ENCODE measurements around the gene ZNF268. TPM values are rescaled to one million over a fixed set of nuclear protein-coding genes. Genes with fewer than 3 reads are reported as not detected.

Gene ZNF268
- total and polyA plus RNA-seq, 11 donors = 2.6 to 15.5 (median 9.1) TPM

DNA sequence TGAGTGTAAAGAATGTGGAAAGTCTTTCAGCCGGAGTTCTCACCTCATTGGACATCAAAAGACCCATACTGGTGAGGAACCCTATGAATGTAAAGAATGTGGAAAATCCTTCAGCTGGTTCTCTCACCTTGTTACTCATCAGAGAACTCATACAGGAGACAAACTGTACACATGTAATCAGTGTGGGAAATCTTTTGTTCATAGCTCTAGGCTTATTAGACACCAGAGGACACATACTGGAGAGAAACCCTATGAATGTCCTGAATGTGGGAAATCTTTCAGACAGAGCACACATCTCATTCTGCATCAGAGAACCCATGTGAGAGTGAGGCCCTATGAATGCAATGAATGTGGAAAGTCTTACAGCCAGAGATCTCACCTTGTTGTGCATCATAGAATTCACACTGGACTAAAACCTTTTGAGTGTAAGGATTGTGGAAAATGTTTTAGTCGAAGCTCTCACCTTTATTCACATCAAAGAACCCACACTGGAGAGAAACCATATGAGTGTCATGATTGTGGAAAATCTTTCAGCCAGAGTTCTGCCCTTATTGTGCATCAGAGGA, 25.1 kb upstream of the ZNF268 start:
- peaks cover 41 to 85% (median 56%) of the 10 kb centered on the region in 9 donors for H3K36me3 ChIP-seq
- no peak overlapping the region for H3K27ac ChIP-seq
- ATAC-seq = no peak
- H3K4me3 ChIP-seq = no peak overlapping the region
- TF ChIP-seq, protein P1, sequence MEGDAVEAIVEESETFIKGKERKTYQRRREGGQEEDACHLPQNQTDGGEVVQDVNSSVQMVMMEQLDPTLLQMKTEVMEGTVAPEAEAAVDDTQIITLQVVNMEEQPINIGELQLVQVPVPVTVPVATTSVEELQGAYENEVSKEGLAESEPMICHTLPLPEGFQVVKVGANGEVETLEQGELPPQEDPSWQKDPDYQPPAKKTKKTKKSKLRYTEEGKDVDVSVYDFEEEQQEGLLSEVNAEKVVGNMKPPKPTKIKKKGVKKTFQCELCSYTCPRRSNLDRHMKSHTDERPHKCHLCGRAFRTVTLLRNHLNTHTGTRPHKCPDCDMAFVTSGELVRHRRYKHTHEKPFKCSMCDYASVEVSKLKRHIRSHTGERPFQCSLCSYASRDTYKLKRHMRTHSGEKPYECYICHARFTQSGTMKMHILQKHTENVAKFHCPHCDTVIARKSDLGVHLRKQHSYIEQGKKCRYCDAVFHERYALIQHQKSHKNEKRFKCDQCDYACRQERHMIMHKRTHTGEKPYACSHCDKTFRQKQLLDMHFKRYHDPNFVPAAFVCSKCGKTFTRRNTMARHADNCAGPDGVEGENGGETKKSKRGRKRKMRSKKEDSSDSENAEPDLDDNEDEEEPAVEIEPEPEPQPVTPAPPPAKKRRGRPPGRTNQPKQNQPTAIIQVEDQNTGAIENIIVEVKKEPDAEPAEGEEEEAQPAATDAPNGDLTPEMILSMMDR (IDR thresholded peaks at IDR 0.05) = no peak
- no peak for TF ChIP-seq POLR2A (IDR thresholded peaks at IDR 0.05)
- no peak for DNase-seq
- H3K27me3 ChIP-seq = no peaks in the 10 kb centered on the region
- peaks cover 7 to 100% (median 99%) of the 10 kb centered on the region in 12 donors for H3K9me3 ChIP-seq
- H3K4me1 ChIP-seq = no peaks in the 10 kb centered on the region
- WGBS, 4 donors = 94 to 100% (median 97%) methylated on average over 2 of the region's 2 CpGs
- intact Hi-C loops (cut with DNase I) = no loop called here

DNA sequence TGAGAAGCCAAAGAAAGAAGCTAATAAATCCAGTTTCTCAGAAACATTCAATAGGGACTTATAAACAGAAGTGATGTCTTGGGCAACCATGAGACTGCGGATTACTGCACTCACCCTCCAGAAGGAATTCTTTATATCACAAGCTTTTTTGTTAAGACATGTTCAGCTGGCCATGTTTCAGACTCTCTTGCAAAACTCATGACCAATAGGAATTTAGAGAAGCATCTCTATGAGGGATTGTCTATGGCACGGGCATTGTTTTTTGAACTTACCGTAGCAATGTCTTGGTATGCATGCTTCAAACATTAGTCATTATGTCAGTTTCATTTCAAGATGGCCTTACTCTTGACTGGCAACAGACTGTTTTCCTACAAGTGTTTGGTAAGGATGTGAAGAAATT, 15.5 kb upstream of the ZNF268 start:
- DNase-seq = no peak
- Histone ChIP-seq H3K4me3 (no peak overlapping the region), H3K36me3 (no peaks in the 10 kb centered on the region), H3K9me3 (peaks cover 0 to 98% (median 54%) of the 10 kb centered on the region in 12 donors), H3K27ac (no peak overlapping the region), H3K4me1 (no peaks in the 10 kb centered on the region), H3K27me3 (no peaks in the 10 kb centered on the region)
- WGBS, 4 donors = 84 to 94% (median 90%) methylated on average over 3 of the region's 3 CpGs
- intact Hi-C loops (cut with DNase I) = no loop called here
- ATAC-seq = no peak
- TF ChIP-seq POLR2A (IDR thresholded peaks at IDR 0.05) = no peak
- TF ChIP-seq, protein P1 (IDR thresholded peaks at IDR 0.05) = no peak

DNA sequence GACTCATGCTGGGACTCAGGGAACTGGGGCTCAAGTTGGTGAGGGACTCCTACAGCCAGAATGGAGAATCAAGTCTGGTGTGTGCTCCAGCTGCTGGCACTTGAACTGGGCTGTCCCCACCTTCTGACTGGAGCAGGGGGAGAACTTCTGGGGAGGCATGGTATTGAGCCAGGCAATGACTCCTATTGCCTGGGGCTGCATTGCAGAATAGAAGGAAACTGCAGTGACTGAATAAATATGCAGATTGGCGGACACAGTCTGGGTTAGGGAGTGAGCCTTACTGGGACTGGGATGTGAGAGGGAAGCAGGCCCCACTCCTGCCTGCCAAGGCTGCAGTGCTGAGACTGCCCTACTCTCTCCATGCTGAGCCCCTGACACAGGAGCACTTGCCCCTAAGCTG, 8.8 kb upstream of the ZNF268 start:
- Histone ChIP-seq H3K9me3 (peaks cover 0 to 89% (median 28%) of the 10 kb centered on the region in 12 donors), H3K4me3 (no peak overlapping the region), H3K27me3 (no peaks in the 10 kb centered on the region), H3K4me1 (no peaks in the 10 kb centered on the region), H3K36me3 (no peaks in the 10 kb centered on the region), H3K27ac (no peak overlapping the region)
- ATAC-seq (no peak), DNase-seq (no peak)
- TF ChIP-seq, protein P1 (IDR thresholded peaks at IDR 0.05) = no peak
- no peak for TF ChIP-seq POLR2A (IDR thresholded peaks at IDR 0.05)
- 82 to 95% (median 85%) methylated on average over 1 of the region's 1 CpG for WGBS, 4 donors
- intact Hi-C loops (cut with DNase I) = no loop called here

DNA sequence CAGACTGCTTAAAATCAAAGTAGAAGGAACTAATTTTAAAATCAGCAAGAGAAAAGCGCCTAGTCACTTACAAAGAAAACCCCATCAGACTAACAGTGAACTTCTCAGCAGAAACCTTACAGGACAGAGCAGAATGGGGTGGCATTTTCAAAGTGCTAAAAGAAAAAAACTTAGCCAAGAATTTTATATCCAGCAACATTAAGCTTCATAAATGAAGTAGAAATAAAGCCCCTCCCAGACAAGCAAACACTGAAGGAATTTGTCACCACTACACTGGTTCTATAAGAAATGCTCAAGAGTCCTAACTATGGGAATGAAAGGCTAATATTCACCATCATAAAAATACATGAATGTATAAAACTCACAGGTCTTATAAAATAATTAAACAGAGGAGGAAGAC, 6.4 kb upstream of the ZNF268 start:
- no peak for TF ChIP-seq POLR2A (IDR thresholded peaks at IDR 0.05)
- TF ChIP-seq, protein P1 (IDR thresholded peaks at IDR 0.05) = no peak
- Histone ChIP-seq H3K27ac (no peak overlapping the region), H3K27me3 (no peaks in the 10 kb centered on the region), H3K4me1 (no peaks in the 10 kb centered on the region), H3K36me3 (no peaks in the 10 kb centered on the region), H3K9me3 (peaks cover 0 to 79% (median 31%) of the 10 kb centered on the region in 12 donors), H3K4me3 (no peak overlapping the region)
- intact Hi-C loops (cut with DNase I) = no loop called here
- 71 to 85% (median 77%) methylated on average over 1 of the region's 1 CpG for WGBS, 4 donors
- no peak for DNase-seq
- no peak for ATAC-seq
